Thyroid gland (tissue), 4 donors: ENCODE results near the gene MTAP. TPM values are rescaled to one million over a fixed set of nuclear protein-coding genes. Genes with fewer than 3 reads are reported as not detected.

ENCODE experiments used
- DNase-seq, 2 donors: peaks; one replicate each; pipeline ENCODE4 v3.0.0-alpha.2; 2019
- H3K27ac ChIP-seq, 3 donors: fragments of 200-600 bp; sonication (generic); 1 replicate in 2 of 3; 2 replicates in 1 of 3; pipeline ENCODE4 v1.5.1; 2016 to 2019; ENCODE audit warnings: mild to moderate bottlenecking in 1 of 3, moderate library complexity in 1 of 3
- H3K27me3 ChIP-seq: fragments of 200-600 bp; sonication (generic); one replicate; pipeline ENCODE4 v1.5.1; 2019
- H3K36me3 ChIP-seq, 2 donors: fragments of 200-600 bp; sonication (generic); one replicate each; pipeline ENCODE4 v1.5.1; 2016 to 2019
- H3K4me1 ChIP-seq, 2 donors: fragments of 200-600 bp; sonication (generic); one replicate each; pipeline ENCODE4 v1.5.1; 2017 to 2019
- H3K4me3 ChIP-seq, 3 donors: fragments of 200-600 bp; sonication (generic); replicated peaks in 1 of 3; 1 replicate in 2 of 3; 2 replicates in 1 of 3; pipeline ENCODE4 v1.5.1; 2016; ENCODE audit warnings: mild to moderate bottlenecking in 1 of 3
- H3K9me3 ChIP-seq: fragments of 200-600 bp; sonication (generic); one replicate; pipeline ENCODE4 v1.5.1; 2017
- CTCF ChIP-seq, 6 experiments: fragments of 200-600 bp in 3 of 6; fragments of 450-650 bp in 3 of 6; sonication (generic) in 3 of 6; IDR thresholded peaks; one replicate each; pipeline ENCODE4 v1.5.1; 2016 to 2019; ENCODE audit warnings: antibody characterized with exemption in 6 of 6, mild to moderate bottlenecking in 2 of 6, inconsistent platforms in 1 of 6, moderate library complexity in 1 of 6
- POLR2A ChIP-seq, 2 donors: fragments of 450-650 bp; IDR thresholded peaks; one replicate each; pipeline ENCODE4 v1.6.1; 2017; ENCODE audit warnings: antibody characterized with exemption in 2 of 2, mild to moderate bottlenecking in 2 of 2, moderate library complexity in 1 of 2
- WGBS, 2 donors: methylation state at CpG; one replicate each; pipeline ENCODE4 v1.1.5; 2017; 5-methylcytosine and 5-hydroxymethylcytosine counted together
- intact Hi-C: fragments of 100-400 bp; cut with DNase I; formaldehyde crosslinking; loops from one replicate; pipeline ENCODE4 v1.15.1; 2023
- total RNA-seq, 4 donors: library from RNA; depleted of rRNA; stranded (reverse); fragments of >200 nt; gene quantifications; one replicate each; pipeline ENCODE4 v1.2.3, GENCODE V29; 2016

Gene MTAP
- total RNA-seq, 4 donors from 2014 or later: 17.1 to 24.2 (median 19.1) TPM

DNA sequence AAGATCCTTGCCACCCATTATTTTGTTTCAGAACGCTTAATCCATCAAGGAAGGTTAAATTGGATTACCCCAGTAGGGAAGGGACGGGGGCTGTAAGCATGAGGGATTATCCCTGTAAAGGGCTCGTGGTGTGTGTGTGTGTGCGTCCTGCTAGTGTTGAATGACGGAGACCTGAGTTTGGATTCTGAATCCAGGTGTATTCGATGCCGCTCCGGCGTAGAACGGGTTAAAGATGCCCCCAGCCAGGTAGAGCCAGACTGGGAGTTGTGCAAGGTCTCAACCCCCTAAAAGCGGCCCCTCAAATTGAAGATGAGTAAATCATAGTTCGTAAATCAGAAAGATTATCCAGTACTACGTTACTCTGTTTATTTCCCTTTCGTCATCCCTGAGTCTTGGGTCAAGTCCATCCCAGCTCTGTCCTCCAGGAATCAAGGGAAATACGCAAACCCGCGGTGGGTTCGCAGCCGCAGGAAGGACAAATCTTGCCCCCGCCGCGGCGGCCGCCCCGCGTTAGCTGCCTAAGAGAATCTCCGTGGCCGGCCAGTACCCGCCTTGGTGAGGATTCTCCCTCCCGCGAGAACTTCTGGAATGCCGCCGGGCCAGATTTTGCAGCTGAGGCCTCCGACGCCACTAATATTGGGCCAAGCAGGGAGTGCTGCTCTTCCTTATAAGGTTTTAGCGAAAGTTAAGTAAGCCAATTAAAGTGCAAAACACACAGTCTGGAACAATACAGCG lies 586 bp upstream of the MTAP start:
- Histone ChIP-seq H3K27ac (peak overlapping the region; percentile 80 to 90 (median 86)), H3K27me3 (no peaks in the 10 kb centered on the region), H3K9me3 (no peaks in the 10 kb centered on the region), H3K36me3 (no peaks in the 10 kb centered on the region), H3K4me1 (peaks cover 7 to 10% of the 10 kb centered on the region in 2 donors), H3K4me3 (peak overlapping the region; percentile 31 to 70 (median 67))
- intact Hi-C loops: loop anchor here (5.0 to 10.0 kb wide), 2 partner anchors 205 to 433 kb away; partner anchors contain the start of gene CDKN2B
- TF ChIP-seq CTCF (IDR thresholded peaks at IDR 0.05) (no peak), POLR2A (IDR thresholded peaks at IDR 0.05) (no peak)
- WGBS, 2 donors: 9 to 11% methylated on average over 37 of the region's 37 CpGs
- peak; percentile 81 to 85 for DNase-seq

DNA sequence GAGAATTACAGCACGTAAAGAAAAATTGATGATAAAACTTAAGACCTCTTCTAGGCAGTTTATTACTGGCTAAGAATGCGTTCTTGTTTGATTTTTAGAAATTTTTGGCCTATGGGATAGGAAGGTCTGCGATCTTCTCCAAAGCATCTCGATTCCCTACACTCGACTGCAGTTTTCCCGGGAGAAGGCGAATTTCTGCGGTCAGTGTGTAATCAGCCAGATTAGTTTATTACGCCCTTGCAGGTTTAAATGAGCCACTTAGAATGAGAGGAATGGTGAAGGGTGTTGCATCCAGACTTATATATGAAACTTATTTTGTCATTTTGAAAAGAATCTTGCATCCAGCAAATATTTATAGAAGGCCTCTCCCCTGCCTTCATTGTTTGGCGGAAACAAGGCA lies 1.2 kb downstream of the MTAP start:
- TF ChIP-seq POLR2A (IDR thresholded peaks at IDR 0.05) (no peak), CTCF (IDR thresholded peaks at IDR 0.05) (no peak)
- Histone ChIP-seq H3K4me3 (peak overlapping the region in 1 of 3 donors; percentile 70), H3K27me3 (no peaks in the 10 kb centered on the region), H3K27ac (peak overlapping the region in 2 of 3 donors; percentile 86 to 90), H3K9me3 (no peaks in the 10 kb centered on the region), H3K36me3 (no peaks in the 10 kb centered on the region), H3K4me1 (peaks cover 7 to 10% of the 10 kb centered on the region in 2 donors)
- intact Hi-C loops: loop anchor here (5.0 to 10.0 kb wide), 2 partner anchors 204 to 431 kb away; partner anchors contain the start of gene CDKN2B
- DNase-seq: no peak
- WGBS, 2 donors: 63 to 66% methylated on average over 10 of the region's 10 CpGs

GRCh38 chr9:21804331-21804730 lies 1.9 kb downstream of the MTAP start:
- intact Hi-C loops: loop anchor here (5.0 to 10.0 kb wide), 2 partner anchors 203 to 430 kb away; partner anchors contain the start of gene CDKN2B
- TF ChIP-seq POLR2A (IDR thresholded peaks at IDR 0.05) (no peak), CTCF (IDR thresholded peaks at IDR 0.05) (no peak)

DNA sequence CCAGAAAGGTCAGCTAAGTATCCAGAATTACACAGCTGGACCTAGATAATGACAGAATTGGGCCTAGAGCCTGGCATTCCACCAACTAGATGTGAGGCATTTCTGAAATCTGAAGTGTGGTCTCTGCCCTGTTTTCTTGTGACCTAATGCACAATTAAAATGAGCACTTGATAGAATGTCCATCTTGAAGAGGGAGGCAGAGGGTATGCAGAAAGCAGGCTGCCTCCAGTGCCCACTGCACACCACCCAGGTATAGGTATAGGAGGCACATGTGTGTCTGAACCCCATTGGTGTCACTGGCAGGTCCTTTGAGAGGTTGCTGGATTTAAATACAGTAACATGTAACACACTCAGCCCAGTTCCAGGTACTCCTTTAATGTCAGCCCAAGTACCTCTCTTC lies 2.4 kb downstream of the MTAP start:
- TF ChIP-seq POLR2A (IDR thresholded peaks at IDR 0.05) (no peak), CTCF (IDR thresholded peaks at IDR 0.05) (no peak)
- H3K4me3 ChIP-seq: no peak overlapping the region
- H3K27ac ChIP-seq: no peak overlapping the region
- no peaks in the 10 kb centered on the region for H3K27me3 ChIP-seq
- intact Hi-C loops: loop anchor here (5.0 to 10.0 kb wide), 2 partner anchors 203 to 430 kb away; partner anchors contain the start of gene CDKN2B
- H3K4me1 ChIP-seq: peaks cover 7 to 12% of the 10 kb centered on the region in 2 donors
- no peak for DNase-seq
- H3K36me3 ChIP-seq: no peaks in the 10 kb centered on the region
- no peaks in the 10 kb centered on the region for H3K9me3 ChIP-seq

More at GRCh38 chr9:21804331-21804730, 1.9 kb downstream of the MTAP start:
- Histone ChIP-seq H3K4me1 (peaks cover 7 to 10% of the 10 kb centered on the region in 2 donors), H3K27me3 (no peaks in the 10 kb centered on the region), H3K4me3 (no peak overlapping the region), H3K27ac (no peak overlapping the region), H3K36me3 (no peaks in the 10 kb centered on the region), H3K9me3 (no peaks in the 10 kb centered on the region)
- WGBS, 2 donors: 96 to 97% methylated on average over 2 of the region's 2 CpGs
- DNase-seq: no peak

DNA sequence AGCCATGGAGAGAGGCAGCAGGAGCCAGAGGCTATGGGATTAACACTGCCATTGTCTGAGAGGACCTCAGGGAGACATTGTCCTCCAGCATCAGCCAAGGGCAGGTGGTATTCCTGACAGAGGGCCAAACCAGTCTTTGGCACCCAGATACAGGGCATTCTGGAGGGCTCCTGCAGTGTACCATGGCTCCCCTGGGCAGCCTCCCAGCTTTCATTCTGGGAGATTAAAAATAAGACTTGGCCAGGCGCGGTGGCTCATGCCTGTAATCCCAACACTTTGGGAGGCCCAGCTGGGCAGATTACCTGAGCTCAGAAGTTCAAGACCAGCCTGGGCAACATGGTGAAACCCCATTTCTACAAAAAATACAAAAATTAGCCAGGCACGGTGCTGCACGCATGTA lies 4.2 kb downstream of the MTAP start:
- H3K4me1 ChIP-seq: peaks cover 7 to 15% of the 10 kb centered on the region in 2 donors
- intact Hi-C loops: loop anchor here (10.0 kb wide), 1 partner anchor 428 kb away; no protein-coding TSS in a partner anchor
- no peaks in the 10 kb centered on the region for H3K27me3 ChIP-seq
- no peak overlapping the region for H3K4me3 ChIP-seq
- H3K36me3 ChIP-seq: no peaks in the 10 kb centered on the region
- DNase-seq: no peak
- TF ChIP-seq POLR2A (IDR thresholded peaks at IDR 0.05) (no peak), CTCF (IDR thresholded peaks at IDR 0.05) (no peak)
- H3K9me3 ChIP-seq: no peaks in the 10 kb centered on the region
- WGBS, 2 donors: 92 to 97% methylated on average over 4 of the region's 4 CpGs
- no peak overlapping the region for H3K27ac ChIP-seq
